ENCODE results near the gene OXGR1.
"Not testable (repeated sequence)": the region's sequence is repeated elsewhere in the genome, so short reads cannot be mapped to it uniquely, and the experiment has no call there.

Gene OXGR1

GRCh38 chr13:97005625-97006262 is 11.5 kb upstream of the OXGR1 start:
- no peak for DNase-seq (ENCODE audit: low spot score)

- DNase-seq (ENCODE audit: low spot score): no peak
Observed at GRCh38 chr13:97004886-97005285, 10.6 kb upstream of the OXGR1 start.

GRCh38 chr13:97004096-97004876 is 10.0 kb upstream of the OXGR1 start:
- no peak for DNase-seq (ENCODE audit: low spot score)

GRCh38 chr13:97003071-97003470 is 8.8 kb upstream of the OXGR1 start:
- DNase-seq (ENCODE audit: low spot score): no peak

GRCh38 chr13:97002581-97002980 is 8.3 kb upstream of the OXGR1 start:
- DNase-seq (ENCODE audit: low spot score): no peak

- no peak for DNase-seq (ENCODE audit: low spot score)
Observed at GRCh38 chr13:97001636-97002035, 7.4 kb upstream of the OXGR1 start.

GRCh38 chr13:97000295-97000925 is 6.1 kb upstream of the OXGR1 start:
- no peak for DNase-seq (ENCODE audit: low spot score)

GRCh38 chr13:96999091-96999490 is 4.8 kb upstream of the OXGR1 start:
- no peak for DNase-seq (ENCODE audit: low spot score)

GRCh38 chr13:96998051-96998450 is 3.8 kb upstream of the OXGR1 start:
- no peak for DNase-seq (ENCODE audit: low spot score)

- DNase-seq (ENCODE audit: low spot score): no peak
Observed at GRCh38 chr13:96996886-96997285, 2.6 kb upstream of the OXGR1 start.

GRCh38 chr13:96996107-96996506 is 1.8 kb upstream of the OXGR1 start:
- no peak for DNase-seq (ENCODE audit: low spot score)

GRCh38 chr13:96994858-96995243 is 575 bp upstream of the OXGR1 start:
- DNase-seq (ENCODE audit: low spot score): no peak

- no peak for DNase-seq (ENCODE audit: low spot score)
Observed at GRCh38 chr13:96993634-96994016, 651 bp downstream of the OXGR1 start.

- no peak for DNase-seq (ENCODE audit: low spot score)
Observed at GRCh38 chr13:96992633-96993032, 1.6 kb downstream of the OXGR1 start.

- DNase-seq (ENCODE audit: low spot score): no peak
Observed at GRCh38 chr13:96991072-96991471, 3.2 kb downstream of the OXGR1 start.

- DNase-seq (ENCODE audit: low spot score): no peak
Observed at GRCh38 chr13:96988441-96988840, 5.8 kb downstream of the OXGR1 start.

GRCh38 chr13:96984051-96984508 is 10.2 kb downstream of the OXGR1 start:
- DNase-seq (ENCODE audit: low spot score): no peak

- no peak for DNase-seq (ENCODE audit: low spot score)
Observed at GRCh38 chr13:96982672-96983071, 11.6 kb downstream of the OXGR1 start.

- DNase-seq (ENCODE audit: low spot score): not testable (repeated sequence)
Observed at GRCh38 chr13:96979861-96980260, 14.4 kb downstream of the OXGR1 start.

- DNase-seq (ENCODE audit: low spot score): no peak
Observed at GRCh38 chr13:96968027-96968426, 26.2 kb downstream of the OXGR1 start.

GRCh38 chr13:96967248-96967745 is 27.0 kb downstream of the OXGR1 start:
- DNase-seq (ENCODE audit: low spot score): no peak

GRCh38 chr13:96966415-96967102 is 27.7 kb downstream of the OXGR1 start:
- DNase-seq (ENCODE audit: low spot score): no peak

All from CD4-positive, alpha-beta T cell treated with Interleukin-15 for 4 hours (primary cell).